HEK293 (cell line): ENCODE results near the gene GNB2.

Experiments
- CTCF ChIA-PET: fragments of 350-600 bp; formaldehyde crosslinking; extraction: SDS; loops from one replicate; lab custom pipeline; 2021; ENCODE audit warnings: antibody characterized with exemption; lab: Yijun Ruan, JAX
- POLR2A ChIA-PET: fragments of 300-600 bp; formaldehyde crosslinking; extraction: SDS; loops from one replicate; lab custom pipeline; 2020; ENCODE audit warnings: antibody characterized with exemption, inconsistent platforms; lab: Yijun Ruan, JAX
- H3K27ac ChIP-seq: fragments of 200-500 bp; sonication (Bioruptor generic); 2 replicates; pipeline ENCODE4 v1.5.1; 2014; ENCODE audit warnings: low read depth, low read length, control low read depth, inconsistent platforms; ENCODE audit errors: extremely low read depth
- H3K36me3 ChIP-seq, 2 experiments: fragments of 200-500 bp in 1 of 2; sonication (Bioruptor generic) in 1 of 2; 1 replicate in 1 of 2; 2 replicates in 1 of 2; pipeline ENCODE4 v1.5.1; 2014 to 2017; ENCODE audit warnings: inconsistent platforms in 2 of 2, low read length in 2 of 2; ENCODE audit not compliant: control insufficient read depth in 2 of 2, insufficient read depth in 1 of 2
- H3K4me1 ChIP-seq: fragments of 200-500 bp; sonication (Bioruptor generic); 2 replicates; pipeline ENCODE4 v1.5.1; 2014; ENCODE audit warnings: mild to moderate bottlenecking, low read length, inconsistent platforms; ENCODE audit not compliant: control insufficient read depth, insufficient read depth
- H3K4me3 ChIP-seq: 2 replicates; pipeline ENCODE4 v1.5.1; 2011; ENCODE audit warnings: low read depth, mild to moderate bottlenecking, control low read depth, low read length, moderate library complexity
- H3K9me3 ChIP-seq: fragments of 200-500 bp; sonication (Bioruptor generic); 2 replicates; pipeline ENCODE4 v1.5.1; 2014; ENCODE audit warnings: low read depth, low read length, inconsistent platforms; ENCODE audit not compliant: control insufficient read depth, insufficient read depth
- INSM2 ChIP-seq: fragments of 450-650 bp; formaldehyde crosslinking; IDR thresholded peaks from 2 replicates; pipeline ENCODE4 v1.5.1; 2016; ENCODE audit warnings: missing biosample characterization, missing genetic modification characterization
- KLF10 ChIP-seq: fragments of 450-650 bp; IDR thresholded peaks from 2 replicates; pipeline ENCODE4 v1.5.1; 2018; ENCODE audit warnings: missing biosample characterization, mild to moderate bottlenecking, missing genetic modification characterization
- WT1 ChIP-seq: fragments of 450-650 bp; formaldehyde crosslinking; IDR thresholded peaks from 2 replicates; pipeline ENCODE4 v1.5.1; 2016; ENCODE audit warnings: missing biosample characterization, missing genetic modification characterization
- ZBTB7A ChIP-seq: fragments of 450-650 bp; formaldehyde crosslinking; IDR thresholded peaks from 2 replicates; pipeline ENCODE4 v1.5.1; 2016; ENCODE audit warnings: low read depth, missing biosample characterization, missing genetic modification characterization
- ZNF121 ChIP-seq: fragments of 450-650 bp; formaldehyde crosslinking; IDR thresholded peaks from 2 replicates; pipeline ENCODE4 v1.5.1; 2016; ENCODE audit warnings: missing biosample characterization, missing genetic modification characterization
- ZNF133 ChIP-seq: fragments of 450-650 bp; formaldehyde crosslinking; IDR thresholded peaks from 2 replicates; pipeline ENCODE4 v1.5.1; 2016; ENCODE audit warnings: missing biosample characterization, missing genetic modification characterization
- ZNF148 ChIP-seq: fragments of 450-650 bp; formaldehyde crosslinking; IDR thresholded peaks from 2 replicates; pipeline ENCODE4 v1.5.0; 2017; ENCODE audit warnings: missing biosample characterization, missing genetic modification characterization, borderline replicate concordance
- ZNF155 ChIP-seq: fragments of 450-650 bp; formaldehyde crosslinking; IDR thresholded peaks from 2 replicates; pipeline ENCODE4 v1.5.1; 2016; ENCODE audit warnings: missing biosample characterization, missing genetic modification characterization
- ZNF157 ChIP-seq: fragments of 450-650 bp; formaldehyde crosslinking; IDR thresholded peaks from 2 replicates; pipeline ENCODE4 v1.5.1; 2016; ENCODE audit warnings: missing biosample characterization, missing genetic modification characterization
- ZNF169 ChIP-seq: fragments of 450-650 bp; formaldehyde crosslinking; IDR thresholded peaks from 2 replicates; pipeline ENCODE4 v1.5.1; 2016; ENCODE audit warnings: missing biosample characterization, missing genetic modification characterization
- ZNF239 ChIP-seq: fragments of 450-650 bp; formaldehyde crosslinking; IDR thresholded peaks from 2 replicates; pipeline ENCODE4 v1.5.1; 2016; ENCODE audit warnings: missing biosample characterization, missing genetic modification characterization
- ZNF248 ChIP-seq: fragments of 450-650 bp; formaldehyde crosslinking; IDR thresholded peaks from 2 replicates; pipeline ENCODE4 v1.5.1; 2017; ENCODE audit warnings: missing biosample characterization, missing genetic modification characterization
- ZNF292 ChIP-seq: fragments of 450-650 bp; formaldehyde crosslinking; IDR thresholded peaks from 2 replicates; pipeline ENCODE4 v1.5.1; 2016; ENCODE audit warnings: low read depth, missing biosample characterization, missing genetic modification characterization, borderline replicate concordance
- ZNF366 ChIP-seq: fragments of 450-650 bp; formaldehyde crosslinking; conservative IDR thresholded peaks from 2 replicates; pipeline ENCODE4 v1.5.1; 2016; ENCODE audit warnings: missing biosample characterization, missing genetic modification characterization
- ZNF394 ChIP-seq: fragments of 450-650 bp; formaldehyde crosslinking; IDR thresholded peaks from 2 replicates; pipeline ENCODE4 v1.5.1; 2016; ENCODE audit warnings: missing biosample characterization, missing genetic modification characterization, mild to moderate bottlenecking, moderate library complexity, borderline replicate concordance
- ZNF426 ChIP-seq: fragments of 450-650 bp; formaldehyde crosslinking; IDR thresholded peaks from 2 replicates; pipeline ENCODE4 v1.5.1; 2017; ENCODE audit warnings: missing biosample characterization, missing genetic modification characterization, mild to moderate bottlenecking, inconsistent platforms, moderate library complexity
- ZNF513 ChIP-seq: fragments of 450-650 bp; IDR thresholded peaks from 2 replicates; pipeline ENCODE4 v1.5.1; 2018; ENCODE audit warnings: missing biosample characterization, missing genetic modification characterization
- ZNF677 ChIP-seq: fragments of 450-650 bp; IDR thresholded peaks from 2 replicates; pipeline ENCODE4 v1.5.0; 2018; ENCODE audit warnings: missing biosample characterization, mild to moderate bottlenecking, missing genetic modification characterization, moderate library complexity
- ZNF692 ChIP-seq: fragments of 450-650 bp; formaldehyde crosslinking; IDR thresholded peaks from 2 replicates; pipeline ENCODE4 v1.5.1; 2016; ENCODE audit warnings: missing biosample characterization, missing genetic modification characterization

Gene GNB2

GRCh38 chr7:100721505-100721812 is 47.9 kb downstream of the GNB2 start:
- no peaks in the 10 kb centered on the region for H3K9me3 ChIP-seq
- H3K36me3 ChIP-seq = no peaks in the 10 kb centered on the region
- H3K4me1 ChIP-seq = no peaks in the 10 kb centered on the region
- POLR2A ChIA-PET = interaction anchor here (1.2 kb wide), 1 partner anchor 16 kb away, joined by 5 read pairs; the partner anchor contains the start of gene POP7
- no peak overlapping the region for H3K27ac ChIP-seq
- no peak for TF ChIP-seq KLF10 (tag by site-specific recombination)
- no peak for TF ChIP-seq ZNF692
- no peak for TF ChIP-seq ZNF394 (tag by site-specific recombination)
- no peak for TF ChIP-seq ZNF155 (tag by site-specific recombination)
- TF ChIP-seq ZNF157 (tag by site-specific recombination) = no peak
- TF ChIP-seq ZNF121 (tag by site-specific recombination) = no peak
- TF ChIP-seq ZNF513 (tag by site-specific recombination) = no peak
- no peak for TF ChIP-seq ZNF366 (tag by site-specific recombination)
- TF ChIP-seq INSM2 (tag by site-specific recombination) = no peak
- no peak for TF ChIP-seq ZNF133
- no peak for TF ChIP-seq ZNF292 (tag by site-specific recombination)
- no peak for TF ChIP-seq ZNF677 (tag by site-specific recombination)
- no peak for TF ChIP-seq ZNF169
- no peak for TF ChIP-seq ZNF148 (tag by site-specific recombination)
- no peak for TF ChIP-seq ZNF239 (tag by site-specific recombination)
- TF ChIP-seq ZBTB7A (tag by site-specific recombination) = no peak
- TF ChIP-seq ZNF426 = no peak
- TF ChIP-seq WT1 = no peak
- TF ChIP-seq ZNF248 = no peak
- CTCF ChIA-PET = interaction anchor here (0.6 to 10.1 kb wide), 2 partner anchors 8 to 15 kb away, joined by 5 to 100 read pairs; partner anchors contain the start of gene POP7
- H3K4me3 ChIP-seq = no peak overlapping the region
